ENCODE results near the gene ST6GALNAC3.
A peak's percentile ranks its signal among the peaks of the same experiment; 100 is the strongest.
"Not testable (repeated sequence)": the region's sequence is repeated elsewhere in the genome, so short reads cannot be mapped to it uniquely, and the experiment has no call there.

ST6GALNAC3 gene

DNA sequence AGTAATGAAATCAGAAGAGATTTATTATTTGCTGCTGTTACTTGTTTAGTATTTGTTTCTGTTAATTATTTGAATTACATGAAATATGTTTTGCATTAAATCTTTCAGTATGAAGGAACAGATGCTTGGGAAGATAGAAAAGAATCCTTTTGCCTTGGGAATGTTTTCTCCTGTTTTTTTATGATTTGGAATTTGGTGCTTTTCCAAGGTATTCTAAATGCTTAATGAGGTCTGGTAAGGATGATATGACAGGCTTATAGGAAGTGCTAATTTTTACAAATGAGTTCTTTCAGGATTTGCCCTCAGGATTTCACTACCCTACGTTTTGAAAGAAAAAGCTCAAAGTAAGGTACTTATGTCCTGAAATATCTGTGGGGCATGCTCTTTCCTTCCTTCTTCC lies 25.6 kb upstream of the ST6GALNAC3 start:
- POLR2A ChIA-PET = interaction anchor here (1.0 kb wide), 1 partner anchor 9 kb away, joined by 4 read pairs; no protein-coding TSS in a partner anchor
- CTCF ChIA-PET = interaction anchor here (0.7 to 0.9 kb wide), 2 partner anchors 10 to 196 kb away, joined by 3 to 5 read pairs; no protein-coding TSS in a partner anchor

GRCh38 chr1:76049498-76049897 lies 25.0 kb upstream of the ST6GALNAC3 start:
- no peaks in the 10 kb centered on the region for H3K9me3 ChIP-seq (ENCODE audit: control insufficient read depth, insufficient read depth, low read depth, low read length)
- TF ChIP-seq BCL11B (tag by site-specific recombination; IDR thresholded peaks at IDR 0.05; ENCODE audit: low read depth) (no peak), SP2 (tag by site-specific recombination; IDR thresholded peaks at IDR 0.05) (no peak), ZNF558 (tag by site-specific recombination; IDR thresholded peaks at IDR 0.05) (no peak), ZNF792 (tag by site-specific recombination; IDR thresholded peaks at IDR 0.05) (no peak), ZNF221 (tag by site-specific recombination; IDR thresholded peaks at IDR 0.05; ENCODE audit: borderline replicate concordance) (no peak), ZNF169 (tag by site-specific recombination; IDR thresholded peaks at IDR 0.05) (no peak)
- H3K27ac ChIP-seq (ENCODE audit: extremely low read depth, low read depth, low read length) = no peak overlapping the region
- no peak overlapping the region for H3K4me3 ChIP-seq (ENCODE audit: low read depth, low read length)
- CTCF ChIA-PET = interaction anchor here (0.7 kb wide), 1 partner anchor 196 kb away, joined by 3 read pairs; no protein-coding TSS in a partner anchor
- H3K4me1 ChIP-seq (ENCODE audit: control insufficient read depth, insufficient read depth, low read length) = no peaks in the 10 kb centered on the region
- H3K36me3 ChIP-seq (ENCODE audit: control insufficient read depth in 2 of 2, insufficient read depth in 1 of 2, low read length in 2 of 2) = no peaks in the 10 kb centered on the region
- POLR2A ChIA-PET = no interaction called here

More for the DNA sequence above, 25.6 kb upstream of the ST6GALNAC3 start:
- no peak for TF ChIP-seq IKZF3 (tag by site-specific recombination; IDR thresholded peaks at IDR 0.05)
- TF ChIP-seq ZNF239 (tag by site-specific recombination; IDR thresholded peaks at IDR 0.05) = no peak
- TF ChIP-seq PRDM1 (tag by site-specific recombination; IDR thresholded peaks at IDR 0.05) = no peak
- TF ChIP-seq, protein P1, sequence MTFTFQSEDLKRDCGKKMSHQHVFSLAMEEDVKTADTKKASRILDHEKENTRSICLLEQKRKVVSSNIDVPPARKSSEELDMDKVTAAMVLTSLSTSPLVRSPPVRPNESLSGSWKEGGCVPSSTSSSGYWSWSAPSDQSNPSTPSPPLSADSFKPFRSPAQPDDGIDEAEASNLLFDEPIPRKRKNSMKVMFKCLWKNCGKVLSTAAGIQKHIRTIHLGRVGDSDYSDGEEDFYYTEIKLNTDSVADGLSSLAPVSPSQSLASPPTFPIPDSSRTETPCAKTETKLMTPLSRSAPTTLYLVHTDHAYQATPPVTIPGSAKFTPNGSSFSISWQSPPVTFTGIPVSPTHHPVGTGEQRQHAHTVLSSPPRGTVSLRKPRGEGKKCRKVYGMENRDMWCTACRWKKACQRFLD (tag by site-specific recombination; IDR thresholded peaks at IDR 0.05) = no peak
- Histone ChIP-seq H3K36me3 (ENCODE audit: control insufficient read depth in 2 of 2, insufficient read depth in 1 of 2, low read length in 2 of 2) (no peaks in the 10 kb centered on the region), H3K4me3 (ENCODE audit: low read depth, low read length) (no peak overlapping the region), H3K4me1 (ENCODE audit: control insufficient read depth, insufficient read depth, low read length) (no peaks in the 10 kb centered on the region), H3K9me3 (ENCODE audit: control insufficient read depth, insufficient read depth, low read depth, low read length) (no peaks in the 10 kb centered on the region), H3K27ac (ENCODE audit: extremely low read depth, low read depth, low read length) (no peak overlapping the region)

DNA sequence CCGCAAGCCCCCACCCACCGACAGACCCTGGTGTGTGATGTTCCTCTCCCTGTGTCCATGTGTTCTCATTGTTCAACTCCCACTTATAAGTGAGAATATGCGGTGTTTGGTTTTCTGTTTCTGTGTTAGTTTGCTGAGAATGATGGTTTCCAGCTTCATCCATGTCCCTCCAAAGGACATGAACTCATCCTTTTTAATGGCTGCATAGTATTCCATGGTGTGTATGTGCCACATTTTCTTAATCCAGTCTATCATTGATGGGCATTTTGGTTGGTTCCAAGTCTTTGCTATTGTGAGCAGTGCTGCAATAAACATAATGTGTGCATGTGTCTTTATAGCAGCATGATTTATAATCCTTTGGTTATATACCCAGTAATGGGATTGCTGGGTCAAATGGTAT lies 24.5 kb upstream of the ST6GALNAC3 start:
- H3K36me3 ChIP-seq (ENCODE audit: control insufficient read depth in 2 of 2, insufficient read depth in 1 of 2, low read length in 2 of 2); H3K4me1 ChIP-seq (ENCODE audit: control insufficient read depth, insufficient read depth, low read length); H3K27ac ChIP-seq (ENCODE audit: extremely low read depth, low read depth, low read length); POLR2A ChIA-PET; H3K4me3 ChIP-seq (ENCODE audit: low read depth, low read length); CTCF ChIA-PET; H3K9me3 ChIP-seq (ENCODE audit: control insufficient read depth, insufficient read depth, low read depth, low read length): not testable (repeated sequence)
- TF ChIP-seq, protein P2, sequence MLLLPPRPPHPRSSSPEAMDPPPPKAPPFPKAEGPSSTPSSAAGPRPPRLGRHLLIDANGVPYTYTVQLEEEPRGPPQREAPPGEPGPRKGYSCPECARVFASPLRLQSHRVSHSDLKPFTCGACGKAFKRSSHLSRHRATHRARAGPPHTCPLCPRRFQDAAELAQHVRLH (tag by site-specific recombination; IDR thresholded peaks at IDR 0.05) = peak; percentile 85
- TF ChIP-seq ZNF146 (tag by site-specific recombination; IDR thresholded peaks at IDR 0.05) = peak; percentile 98

DNA sequence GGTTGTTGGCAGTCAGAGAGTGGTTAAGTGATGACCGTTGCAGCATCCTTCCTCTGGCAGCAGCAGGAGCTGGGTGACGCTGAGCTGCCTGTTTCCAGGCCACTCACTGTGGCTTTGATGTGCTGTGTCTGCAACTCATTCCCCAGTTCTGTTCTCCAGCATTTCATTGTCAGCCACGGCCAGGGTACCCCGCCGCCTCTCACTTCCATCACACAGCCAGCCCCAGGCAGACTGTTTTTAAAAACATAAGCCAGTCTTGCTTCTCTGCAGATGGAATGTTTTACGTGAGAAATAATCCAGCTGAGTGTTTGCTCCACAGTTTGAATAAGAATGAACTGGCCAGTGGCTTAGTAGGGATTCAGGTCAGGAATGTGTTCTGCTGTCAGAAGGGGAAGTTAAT lies 21.5 kb upstream of the ST6GALNAC3 start:
- Histone ChIP-seq H3K36me3 (ENCODE audit: control insufficient read depth in 2 of 2, insufficient read depth in 1 of 2, low read length in 2 of 2) (no peaks in the 10 kb centered on the region), H3K27ac (ENCODE audit: extremely low read depth, low read depth, low read length) (no peak overlapping the region), H3K9me3 (ENCODE audit: control insufficient read depth, insufficient read depth, low read depth, low read length) (no peaks in the 10 kb centered on the region), H3K4me1 (ENCODE audit: control insufficient read depth, insufficient read depth, low read length) (no peaks in the 10 kb centered on the region), H3K4me3 (ENCODE audit: low read depth, low read length) (no peak overlapping the region)
- TF ChIP-seq, protein P3, sequence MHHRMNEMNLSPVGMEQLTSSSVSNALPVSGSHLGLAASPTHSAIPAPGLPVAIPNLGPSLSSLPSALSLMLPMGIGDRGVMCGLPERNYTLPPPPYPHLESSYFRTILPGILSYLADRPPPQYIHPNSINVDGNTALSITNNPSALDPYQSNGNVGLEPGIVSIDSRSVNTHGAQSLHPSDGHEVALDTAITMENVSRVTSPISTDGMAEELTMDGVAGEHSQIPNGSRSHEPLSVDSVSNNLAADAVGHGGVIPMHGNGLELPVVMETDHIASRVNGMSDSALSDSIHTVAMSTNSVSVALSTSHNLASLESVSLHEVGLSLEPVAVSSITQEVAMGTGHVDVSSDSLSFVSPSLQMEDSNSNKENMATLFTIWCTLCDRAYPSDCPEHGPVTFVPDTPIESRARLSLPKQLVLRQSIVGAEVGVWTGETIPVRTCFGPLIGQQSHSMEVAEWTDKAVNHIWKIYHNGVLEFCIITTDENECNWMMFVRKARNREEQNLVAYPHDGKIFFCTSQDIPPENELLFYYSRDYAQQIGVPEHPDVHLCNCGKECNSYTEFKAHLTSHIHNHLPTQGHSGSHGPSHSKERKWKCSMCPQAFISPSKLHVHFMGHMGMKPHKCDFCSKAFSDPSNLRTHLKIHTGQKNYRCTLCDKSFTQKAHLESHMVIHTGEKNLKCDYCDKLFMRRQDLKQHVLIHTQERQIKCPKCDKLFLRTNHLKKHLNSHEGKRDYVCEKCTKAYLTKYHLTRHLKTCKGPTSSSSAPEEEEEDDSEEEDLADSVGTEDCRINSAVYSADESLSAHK (tag by site-specific recombination; IDR thresholded peaks at IDR 0.05) = peak; percentile 92
- TF ChIP-seq ZBTB1 (tag by site-specific recombination; IDR thresholded peaks at IDR 0.05) = no peak
- ChIA-PET CTCF (interaction anchor here (1.1 kb wide), 1 partner anchor 61 kb away, joined by 3 read pairs; no protein-coding TSS in a partner anchor), POLR2A (no interaction called here)

Measured in HEK293 (cell line).